HCT116 (cell line): Measurements from ENCODE around the gene PHKA2. TPM values are rescaled to one million over a fixed set of nuclear protein-coding genes. Genes with fewer than 3 reads are reported as not detected.

Experiments
- ATAC-seq: fragments of 200-7000 bp; cut with Tn5 transposase; 2 replicates; pipeline ENCODE4 v1.9.1; 2020; ENCODE audit warnings: mild to moderate bottlenecking, moderate library complexity
- Bru-seq: library from RNA; stranded (reverse); fragments of 400-500 nt; gene quantifications from one replicate; lab custom pipeline; 2021; lab: Mats Ljungman, UMichigan
- BruChase-seq, 2 experiments: library from RNA; stranded (reverse); fragments of 400-500 nt; gene quantifications; one replicate each; lab custom pipeline; 2021; lab: Mats Ljungman, UMichigan
- BruUV-seq: library from RNA; stranded (reverse); fragments of 400-500 nt; replicated peaks from 2 replicates; lab custom pipeline; 2021; lab: Mats Ljungman, UMichigan
- CTCF ChIA-PET: fragments of 300-600 bp; sonication (Branson Sonifier 250); formaldehyde crosslinking; loops from one replicate; lab custom pipeline; 2021; ENCODE audit warnings: antibody characterized with exemption; lab: Charles Lee
- POLR2A ChIA-PET: fragments of 300-600, 350-600 bp; sonication (Branson Sonifier 250); formaldehyde crosslinking; loops from one replicate; lab custom pipeline; 2021; ENCODE audit warnings: antibody characterized with exemption; lab: Charles Lee
- RAD21 ChIA-PET, 2 experiments: fragments of 300-600 bp; sonication (Branson Sonifier 250); formaldehyde crosslinking; loops; one replicate each; lab custom pipeline; 2023; ENCODE audit warnings: low total read pairs in 2 of 2; ENCODE audit not compliant: uncharacterized antibody in 2 of 2, unreplicated experiment in 2 of 2, low non-redundant PET in 1 of 2; lab: Charles Lee
- DNase-seq: peaks from one replicate; pipeline ENCODE4 v3.0.0-alpha.2; 2010; ENCODE audit warnings: low read depth, low spot score
- H2AFZ ChIP-seq: fragments of 200-600 bp; shearing (Covaris generic), sonication (generic); 2 replicates; pipeline ENCODE4 v1.6.1; 2017; ENCODE audit warnings: low read depth, mixed run types, mixed read lengths, antibody characterized with exemption, low read length; ENCODE audit not compliant: poor library complexity, severe bottlenecking
- H3K27ac ChIP-seq: 2 replicates; pipeline ENCODE4 v1.5.1; 2012; ENCODE audit warnings: low read depth, low read length
- H3K27me3 ChIP-seq: fragments of 200-600 bp; sonication (generic); 2 replicates; pipeline ENCODE4 v1.6.1; 2016; ENCODE audit warnings: mixed run types, low read length, mixed read lengths; ENCODE audit not compliant: insufficient read depth
- H3K36me3 ChIP-seq, 2 experiments: fragments of 200-500 bp in 1 of 2; fragments of 200-600 bp in 1 of 2; sonication (Bioruptor generic) in 1 of 2; sonication (generic) in 1 of 2; 2 replicates each; pipeline versions ENCODE4 v1.5.1 to v1.6.1; 2014 to 2016; ENCODE audit warnings: low read length in 2 of 2, inconsistent platforms in 1 of 2, mixed read lengths in 1 of 2, mixed run types in 1 of 2; ENCODE audit not compliant: insufficient read depth in 2 of 2, control insufficient read depth in 1 of 2
- H3K4me1 ChIP-seq, 2 experiments: fragments of 200-600 bp in 1 of 2; sonication (generic) in 1 of 2; 2 replicates each; pipeline versions ENCODE4 v1.5.1 to v1.6.1; 2012 to 2017; ENCODE audit warnings: low read length in 2 of 2, inconsistent platforms in 1 of 2, mild to moderate bottlenecking in 1 of 2, mixed read lengths in 1 of 2, mixed run types in 1 of 2, moderate library complexity in 1 of 2; ENCODE audit not compliant: insufficient read depth in 2 of 2, control insufficient read depth in 1 of 2
- H3K4me2 ChIP-seq: fragments of 200-600 bp; sonication (generic); 2 replicates; pipeline ENCODE4 v1.6.1; 2017; ENCODE audit warnings: mixed run types, low read length, mixed read lengths
- H3K4me3 ChIP-seq, 2 experiments: fragments of 200-600 bp in 1 of 2; sonication (generic) in 1 of 2; replicated peaks in 1 of 2; 2 replicates each; pipeline ENCODE4 v1.5.1; 2011 to 2016; ENCODE audit warnings: low read length in 2 of 2, control low read depth in 1 of 2, low read depth in 1 of 2, mild to moderate bottlenecking in 1 of 2, mixed read lengths in 1 of 2, mixed run types in 1 of 2
- H3K79me2 ChIP-seq: fragments of 200-600 bp; sonication (generic); 2 replicates; pipeline ENCODE4 v1.6.1; 2017; ENCODE audit warnings: mild to moderate bottlenecking, mixed run types, low read length, moderate library complexity, mixed read lengths; ENCODE audit not compliant: insufficient read depth
- H3K9ac ChIP-seq: fragments of 200-600 bp; sonication (generic); 2 replicates; pipeline ENCODE4 v1.6.1; 2016; ENCODE audit warnings: low read length, mixed read lengths
- H3K9me2 ChIP-seq: fragments of 200-600 bp; sonication (generic), shearing (Covaris generic); 2 replicates; pipeline ENCODE4 v1.6.1; 2017; ENCODE audit warnings: mixed run types, mild to moderate bottlenecking, moderate library complexity; ENCODE audit not compliant: insufficient read depth
- H3K9me3 ChIP-seq, 2 experiments: fragments of 200-500 bp in 1 of 2; fragments of 200-600 bp in 1 of 2; sonication (Bioruptor generic) in 1 of 2; sonication (generic) in 1 of 2; 2 replicates each; pipeline ENCODE4 v1.6.1; 2014 to 2017; ENCODE audit warnings: low read length in 2 of 2, mixed read lengths in 2 of 2, inconsistent platforms in 1 of 2, low read depth in 1 of 2, mild to moderate bottlenecking in 1 of 2, mixed run types in 1 of 2, moderate library complexity in 1 of 2; ENCODE audit not compliant: control insufficient read depth in 1 of 2, insufficient read depth in 1 of 2
- H4K20me1 ChIP-seq: fragments of 200-600 bp; sonication (generic), shearing (Covaris generic); 2 replicates; pipeline ENCODE4 v1.6.1; 2017; ENCODE audit warnings: mixed run types, mild to moderate bottlenecking, moderate library complexity; ENCODE audit not compliant: insufficient read depth
- ELF1 ChIP-seq: IDR thresholded peaks from 2 replicates; pipeline ENCODE4 v1.6.1; 2012; ENCODE audit warnings: low read depth, borderline replicate concordance
- FOSL1 ChIP-seq: IDR thresholded peaks from 2 replicates; pipeline ENCODE4 v1.6.1; 2012; ENCODE audit warnings: low read depth
- JUND ChIP-seq: IDR thresholded peaks from 2 replicates; pipeline ENCODE4 v1.6.1; 2012
- POLR2A ChIP-seq: IDR thresholded peaks from 2 replicates; pipeline ENCODE4 v1.7.0; 2011; ENCODE audit warnings: borderline replicate concordance; ENCODE audit not compliant: insufficient read depth, insufficient read length; ENCODE audit errors: extremely low read depth
- RAD21 ChIP-seq: IDR thresholded peaks from 2 replicates; pipeline ENCODE4 v1.6.1; 2012; ENCODE audit warnings: low read depth, mild to moderate bottlenecking
- REST ChIP-seq: IDR thresholded peaks from 2 replicates; pipeline ENCODE4 v1.6.1; 2012; ENCODE audit warnings: low read depth
- SP1 ChIP-seq: IDR thresholded peaks from 2 replicates; pipeline ENCODE4 v1.6.1; 2012; ENCODE audit warnings: low read depth
- SRF ChIP-seq: IDR thresholded peaks from 2 replicates; pipeline ENCODE4 v1.6.1; 2012; ENCODE audit warnings: low read depth
- YY1 ChIP-seq: IDR thresholded peaks from 2 replicates; pipeline ENCODE4 v1.6.1; 2011; ENCODE audit warnings: low read length, low read depth, moderate library complexity, mild to moderate bottlenecking; ENCODE audit not compliant: insufficient replicate concordance; ENCODE audit errors: extremely low read depth
- ZBTB33 ChIP-seq: IDR thresholded peaks from 2 replicates; pipeline ENCODE4 v1.6.1; 2011; ENCODE audit warnings: mild to moderate bottlenecking, low read length, moderate library complexity; ENCODE audit not compliant: insufficient replicate concordance; ENCODE audit errors: extremely low read depth
- ZFX ChIP-seq: fragments of 450-650 bp; IDR thresholded peaks from 2 replicates; pipeline ENCODE4 v1.6.1; 2017
- ZNF274 ChIP-seq: fragments of 200-500 bp; sonication (Bioruptor generic); IDR thresholded peaks from 2 replicates; pipeline ENCODE4 v1.6.1; 2014; ENCODE audit warnings: mild to moderate bottlenecking, low read depth, low read length, inconsistent platforms
- intact Hi-C: fragments of 100-400 bp; cut with micrococcal nuclease; formaldehyde crosslinking; loops from 2 replicates; pipeline ENCODE4 v1.10.0; 2022
- long read RNA-seq: library from polyadenylated mRNA; unstranded; transcript quantifications from one replicate; pipeline ENCODE4 v2.0.0, GENCODE V29; 2021; ENCODE audit not compliant: unreplicated experiment
- polyA plus RNA-seq: library from polyadenylated mRNA; unstranded; fragments of >200 nt; gene quantifications from 2 replicates; pipeline ENCODE4 v1.2.1, GENCODE V29; 2012; ENCODE audit warnings: missing spikeins
- total RNA-seq: library from RNA; stranded (reverse); gene quantifications from one replicate; pipeline ENCODE4 v1.2.1, GENCODE V29; 2021; ENCODE audit not compliant: unreplicated experiment
- TF ChIP-seq, protein P1 (sequence below): IDR thresholded peaks from 2 replicates; pipeline ENCODE4 v1.6.1; 2012

PHKA2 gene
- total RNA-seq (23.8 TPM), Bru-seq, nascent RNA (percentile 56 among the genes with signal in this experiment), BruChase-seq, experiment 1, labeled RNA remaining after a 6-hour chase (percentile 57 among the genes with signal in this experiment), BruChase-seq, experiment 2, labeled RNA remaining after a 2-hour chase (percentile 58 among the genes with signal in this experiment)
- polyA plus RNA-seq: 20.6 and 23.8 TPM in 2 replicates
- long read RNA-seq, full-length matches to known transcripts: 7 of 25 reads
- long read RNA-seq, partial matches to known transcripts: 3 of 25 reads
- long read RNA-seq, other reads (novel, unspliced or antisense): 15 of 25 reads

DNA sequence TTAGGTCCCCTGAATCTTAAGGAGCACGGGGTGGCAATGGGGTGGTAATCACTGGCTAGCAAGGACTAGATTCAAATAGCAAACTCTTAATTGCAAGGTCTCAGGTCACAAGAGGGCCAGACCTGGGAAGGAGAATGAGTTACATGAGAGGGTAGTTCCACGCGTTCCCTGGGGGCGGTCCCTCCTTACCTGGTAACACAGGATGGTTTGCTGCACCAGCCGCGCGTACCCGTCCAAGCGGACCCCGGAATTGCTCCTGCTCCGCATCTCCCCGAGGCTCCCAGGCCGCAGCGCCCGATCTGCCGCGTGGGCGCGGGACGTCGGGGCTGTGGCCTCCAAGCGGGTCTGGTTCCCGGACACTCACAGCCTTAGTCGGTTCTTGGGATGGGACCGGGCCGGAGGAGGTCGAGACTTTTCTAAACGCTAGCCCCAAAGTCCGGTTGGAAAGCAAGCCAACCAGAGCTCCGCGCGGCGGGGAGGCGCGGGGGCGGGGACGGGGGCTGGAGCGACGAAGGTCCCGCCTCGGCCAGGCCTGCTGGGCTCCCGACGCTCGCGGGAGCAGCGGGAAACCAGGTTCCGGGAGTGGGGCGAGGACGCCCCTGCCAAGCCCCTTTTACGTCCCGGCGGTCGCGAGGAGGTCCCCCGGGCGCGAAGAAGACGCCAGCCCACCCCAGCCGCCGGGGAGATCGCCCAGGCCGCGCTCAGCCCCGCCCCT lies at the start of gene PHKA2:
Gene PHKA2, minus strand, starts transcription at position 449 of the 715 bp plus-strand sequence. Its CDS starts 182 bp downstream, at position 267.
- Histone ChIP-seq H3K4me1 (no peaks in the 10 kb centered on the region; a peak in 1 of 4 replicates), H3K9ac (peak within 1 kb of the TSS; percentile 79), H3K27me3 (no peaks in the 10 kb centered on the region), H2AFZ (no peak within 1 kb of the TSS), H3K79me2 (peaks cover 12% of the 10 kb centered on the region), H3K4me2 (peak within 1 kb of the TSS; percentile 81), H3K9me3 (no peaks in the 10 kb centered on the region), H4K20me1 (no peaks in the 10 kb centered on the region), H3K36me3 (no peaks in the 10 kb centered on the region), H3K4me3 (peak within 1 kb of the TSS; percentile 66 to 75), H3K27ac (peak within 1 kb of the TSS; percentile 86), H3K9me2 (no peaks in the 10 kb centered on the region)
- no peak for DNase-seq
- no TSS peak for BruUV-seq
- CTCF ChIA-PET: no interaction called here
- intact Hi-C loops: no loop called here
- POLR2A ChIA-PET: no interaction called here
- RAD21 ChIA-PET: interaction anchor here in 1 of 2 experiments (0.6 kb wide), 1 partner anchor 350 kb away, joined by 5 read pairs; no protein-coding TSS in a partner anchor
- TF ChIP-seq JUND: no peak
- TF ChIP-seq ZFX: 0 out of 2 replicates have a peak, but pooled peaks have one; percentile 34
- ATAC-seq: peak; percentile 74

DNA sequence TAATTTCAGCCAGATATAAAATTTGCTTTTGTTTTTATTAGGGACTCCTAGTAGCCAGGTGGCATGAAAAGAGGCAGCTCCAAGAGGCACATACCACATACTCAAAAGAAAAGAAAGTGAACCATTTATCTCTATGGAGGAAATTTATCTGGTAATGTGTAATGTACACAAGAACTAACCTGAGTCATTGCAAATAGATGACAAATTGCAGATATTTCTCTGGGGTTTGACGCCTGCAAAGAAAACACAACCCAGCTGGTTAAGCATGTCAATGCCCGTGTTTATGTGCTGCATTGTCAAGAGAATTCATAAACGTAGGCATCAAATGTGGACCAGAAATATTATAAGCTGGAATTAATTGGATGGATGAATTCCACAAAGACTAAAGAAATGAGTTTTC lies 46.9 kb upstream of the PHKA2 start:
- no peak overlapping the region for H3K9ac ChIP-seq
- ChIA-PET RAD21 (no interaction called here), CTCF (interaction anchor here (1.2 kb wide), 1 partner anchor 10 kb away, joined by 4 read pairs; no protein-coding TSS in a partner anchor), POLR2A (no interaction called here)
- no peaks in the 10 kb centered on the region for H3K9me2 ChIP-seq
- ATAC-seq: no peak
- H3K4me3 ChIP-seq: no peak overlapping the region
- H4K20me1 ChIP-seq: no peaks in the 10 kb centered on the region
- no peaks in the 10 kb centered on the region for H3K27me3 ChIP-seq
- no peaks in the 10 kb centered on the region for H3K36me3 ChIP-seq
- no peak overlapping the region for H3K4me2 ChIP-seq
- DNase-seq: no peak
- H3K79me2 ChIP-seq: no peaks in the 10 kb centered on the region
- H3K4me1 ChIP-seq: no peaks in the 10 kb centered on the region
- no peaks in the 10 kb centered on the region for H3K9me3 ChIP-seq
- H3K27ac ChIP-seq: no peak overlapping the region
- intact Hi-C loops: no loop called here
- H2AFZ ChIP-seq: no peak overlapping the region
- no TSS peak for BruUV-seq
- no peak for TF ChIP-seq RAD21
- TF ChIP-seq ZNF274: no peak
- TF ChIP-seq REST: no peak
- no peak for TF ChIP-seq SP1
- TF ChIP-seq, protein P1, sequence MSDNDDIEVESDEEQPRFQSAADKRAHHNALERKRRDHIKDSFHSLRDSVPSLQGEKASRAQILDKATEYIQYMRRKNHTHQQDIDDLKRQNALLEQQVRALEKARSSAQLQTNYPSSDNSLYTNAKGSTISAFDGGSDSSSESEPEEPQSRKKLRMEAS: no peak
- no peak for TF ChIP-seq ZBTB33
- no peak for TF ChIP-seq FOSL1
- TF ChIP-seq ELF1: no peak
- no peak for TF ChIP-seq POLR2A
- TF ChIP-seq SRF: no peak
- no peak for TF ChIP-seq YY1
